Jurkat, Clone E6-1 (cell line): ENCODE results near the gene UACA.
A peak's percentile ranks its signal among the peaks of the same experiment; 100 is the strongest.
"Not testable (repeated sequence)": the region's sequence is repeated elsewhere in the genome, so short reads cannot be mapped to it uniquely, and the experiment has no call there.

Experiments
- DNase-seq: peaks from one replicate; pipeline ENCODE4 v3.0.0-alpha.2; 2011; ENCODE audit warnings: low read depth, low spot score
- H3K4me3 ChIP-seq: 2 replicates; pipeline ENCODE4 v1.5.1; 2011; ENCODE audit warnings: mild to moderate bottlenecking, low read length, control low read depth, moderate library complexity

Gene UACA

DNA sequence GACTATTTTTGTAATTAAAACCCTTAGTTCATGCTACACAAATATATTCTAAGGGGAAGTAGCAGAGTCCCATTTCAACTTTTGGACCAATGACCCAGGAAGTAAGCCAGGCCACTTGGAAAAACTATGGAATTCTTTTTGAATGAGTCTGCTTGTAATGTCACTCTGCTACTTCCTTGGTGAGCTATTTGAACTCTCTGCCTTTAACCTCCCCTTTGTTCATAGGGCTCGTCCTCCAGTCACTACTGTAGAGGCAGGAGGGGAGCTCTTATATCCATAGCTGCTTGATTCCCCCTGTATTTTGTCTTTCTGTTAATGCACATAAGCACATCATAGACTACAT lies 119.6 kb downstream of the UACA start:
- no peak overlapping the region for H3K4me3 ChIP-seq
- no peak for DNase-seq

GRCh38 chr15:70643106-70643782 lies 120.1 kb downstream of the UACA start:
- no peak overlapping the region for H3K4me3 ChIP-seq
- DNase-seq = no peak

DNA sequence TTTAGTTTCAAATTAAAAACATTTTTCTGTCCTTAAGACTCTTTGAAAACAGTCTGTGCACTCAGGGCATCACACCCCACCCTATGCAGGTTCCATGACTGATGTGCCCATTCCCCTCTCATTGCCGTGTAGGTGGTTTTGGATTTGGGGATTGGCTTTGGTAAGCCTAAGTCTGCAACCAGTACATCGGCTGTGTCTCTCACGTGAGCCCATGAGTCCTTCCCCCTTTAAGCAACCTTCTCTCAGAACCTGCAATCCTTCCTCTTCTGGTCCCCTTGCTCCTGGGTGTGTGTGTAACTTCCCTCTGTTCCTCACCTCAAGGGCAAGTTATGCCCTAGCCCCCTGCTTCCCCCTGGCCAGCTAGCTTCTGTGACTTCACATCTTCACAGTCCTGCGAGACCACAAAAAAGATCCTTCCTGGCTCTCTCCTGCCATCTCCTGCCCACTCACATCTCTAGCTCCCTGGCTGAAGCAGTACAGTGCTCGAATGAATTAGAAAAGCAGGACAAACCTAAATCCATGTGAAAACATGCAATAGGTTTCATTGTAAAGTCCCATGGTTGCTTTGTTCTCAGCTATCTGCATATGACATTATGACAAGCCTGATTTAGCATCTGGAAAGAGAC lies 126.7 kb downstream of the UACA start:
- H3K4me3 ChIP-seq = no peak overlapping the region
- DNase-seq = no peak

- H3K4me3 ChIP-seq = no peak overlapping the region
- DNase-seq = no peak
These were observed 127.5 kb downstream of the UACA start for GRCh38 chr15:70635895-70636294.

DNA sequence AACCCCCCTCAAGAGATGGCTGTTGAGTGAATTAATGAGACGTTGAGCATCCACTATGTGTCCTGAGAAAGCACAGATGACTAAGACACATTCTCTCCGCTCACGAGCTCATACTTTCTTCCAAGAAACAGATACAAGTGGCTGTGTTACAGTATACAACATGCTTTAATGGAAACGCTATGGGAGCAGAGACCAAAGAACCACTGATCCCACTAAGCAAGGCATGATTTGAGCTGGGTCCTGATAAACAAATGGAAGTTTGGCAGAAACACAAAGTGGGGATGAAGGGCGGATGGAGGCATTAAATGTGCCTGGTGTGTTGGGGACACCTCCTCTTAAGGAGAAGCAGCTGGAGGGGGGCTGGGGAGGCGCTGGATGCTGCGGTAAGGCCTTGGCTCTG lies 129.4 kb downstream of the UACA start:
- DNase-seq = no peak

GRCh38 chr15:70633103-70633831 lies 130.1 kb downstream of the UACA start:
- no peak overlapping the region for H3K4me3 ChIP-seq
- DNase-seq = no peak

More for the DNA sequence above, 129.4 kb downstream of the UACA start:
- no peak overlapping the region for H3K4me3 ChIP-seq

GRCh38 chr15:70632491-70633102 lies 130.8 kb downstream of the UACA start:
- DNase-seq = peak; percentile 27
- no peak overlapping the region for H3K4me3 ChIP-seq

DNA sequence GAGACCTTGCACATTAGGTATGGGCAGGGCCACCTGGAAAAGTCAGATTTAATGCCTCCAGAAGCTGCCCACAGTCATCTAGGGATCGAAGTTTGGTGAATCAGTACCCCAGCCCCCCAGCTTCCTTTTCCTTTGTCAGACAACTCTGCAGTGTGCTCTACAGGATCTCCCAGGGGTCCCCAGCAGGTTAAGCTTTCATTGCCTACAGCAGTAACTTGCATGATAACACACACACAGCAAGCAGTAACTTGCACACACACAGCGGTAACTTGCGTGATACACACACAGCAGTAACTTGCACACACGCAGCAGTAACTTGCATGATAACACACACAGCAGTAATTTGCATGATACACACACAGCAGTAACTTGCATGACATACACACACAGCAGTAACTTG lies 131.3 kb downstream of the UACA start:
- no peak for DNase-seq
- no peak overlapping the region for H3K4me3 ChIP-seq

DNA sequence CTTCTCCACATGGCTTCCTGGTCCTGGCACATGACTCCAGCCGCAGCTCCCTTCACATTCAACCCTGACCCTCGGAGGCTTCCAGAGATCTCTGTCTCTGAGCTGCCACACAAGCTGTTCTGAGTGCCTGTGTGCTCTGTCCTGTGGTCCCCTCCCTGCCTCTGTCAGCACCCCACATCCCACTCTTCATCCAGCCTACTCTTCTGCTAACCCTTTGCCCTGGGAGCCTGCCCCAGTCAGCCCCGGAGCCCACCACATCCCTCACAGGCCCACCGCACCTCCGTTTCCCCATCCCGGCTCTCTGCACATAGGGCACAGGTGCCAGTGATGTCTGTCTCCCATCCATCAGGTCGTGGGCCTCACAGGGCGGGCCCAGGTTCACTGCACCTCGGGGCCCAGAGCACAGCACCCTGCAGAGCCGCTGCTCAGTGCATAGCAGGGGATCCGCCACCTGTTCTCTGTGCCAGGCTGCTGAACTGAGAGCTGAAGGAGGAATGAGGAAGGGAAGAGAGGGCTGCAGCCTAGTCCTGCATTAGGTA lies 133.6 kb downstream of the UACA start:
- DNase-seq = no peak
- no peak overlapping the region for H3K4me3 ChIP-seq

DNA sequence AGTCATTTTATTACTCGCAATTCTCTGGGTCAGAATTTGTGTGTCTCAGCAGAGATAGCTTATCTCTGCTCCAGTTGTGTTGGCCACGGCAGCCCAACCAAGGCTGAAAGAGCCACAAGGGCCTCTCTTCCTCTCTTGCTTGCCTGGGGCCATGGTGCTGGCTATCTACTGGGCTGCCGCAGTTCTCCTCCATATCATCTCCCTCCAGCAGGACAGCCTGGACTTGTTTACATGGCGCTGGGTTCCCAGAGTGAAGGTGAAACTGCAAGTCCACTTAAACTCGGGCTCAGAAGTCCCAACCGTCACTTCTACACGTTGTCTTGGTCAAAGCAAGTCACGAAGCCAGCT lies 134.8 kb downstream of the UACA start:
- H3K4me3 ChIP-seq = no peak overlapping the region
- no peak for DNase-seq

- DNase-seq = no peak
These were observed 135.4 kb downstream of the UACA start for GRCh38 chr15:70627734-70628548.

GRCh38 chr15:70627322-70627721 lies 136.0 kb downstream of the UACA start:
- H3K4me3 ChIP-seq = no peak overlapping the region
- no peak for DNase-seq

More at GRCh38 chr15:70627734-70628548, 135.4 kb downstream of the UACA start:
- H3K4me3 ChIP-seq = no peak overlapping the region

- DNase-seq = no peak
These were observed 137.9 kb downstream of the UACA start for GRCh38 chr15:70625438-70625837.

GRCh38 chr15:70625011-70625410 lies 138.3 kb downstream of the UACA start:
- no peak overlapping the region for H3K4me3 ChIP-seq
- no peak for DNase-seq

More at GRCh38 chr15:70625438-70625837, 137.9 kb downstream of the UACA start:
- H3K4me3 ChIP-seq = no peak overlapping the region

DNA sequence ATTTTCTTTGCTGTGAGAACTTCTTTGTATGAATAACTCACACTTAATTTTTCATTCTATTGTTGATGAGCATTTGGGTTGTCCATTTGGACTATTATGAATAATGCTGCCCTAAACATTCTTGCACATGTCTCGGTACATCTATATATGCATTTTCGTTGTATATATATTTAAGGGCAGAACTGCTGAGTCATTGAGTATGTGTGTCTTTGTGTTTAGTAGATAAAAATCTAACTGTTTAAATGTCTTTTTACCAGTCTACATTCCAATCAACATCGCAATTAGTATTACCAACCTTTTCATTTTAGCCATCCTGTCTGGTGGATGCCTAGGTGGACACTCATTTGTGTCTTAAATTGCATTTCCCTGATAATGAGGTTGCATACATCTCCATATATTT lies 144.4 kb downstream of the UACA start:
- DNase-seq = no peak
- no peak overlapping the region for H3K4me3 ChIP-seq

DNA sequence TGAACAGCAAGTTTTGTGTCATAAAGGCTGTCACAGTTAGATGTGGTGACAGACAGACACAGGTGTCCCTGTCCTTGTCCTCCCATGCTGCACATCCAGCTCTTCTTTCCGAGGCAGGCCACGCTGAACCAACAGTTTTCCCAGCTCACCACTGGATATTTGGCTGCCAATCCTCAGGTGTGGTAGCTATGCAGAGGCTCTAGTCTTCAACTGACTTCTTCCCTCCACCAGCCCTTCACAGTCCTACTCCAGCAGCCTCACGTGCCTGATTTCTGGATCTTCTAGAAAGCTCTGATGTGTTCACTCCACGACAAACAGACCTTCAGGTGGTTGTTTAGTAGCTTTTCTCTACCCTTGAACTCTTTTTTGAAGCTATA lies 145.5 kb downstream of the UACA start:
- H3K4me3 ChIP-seq = no peak overlapping the region
- no peak for DNase-seq

DNA sequence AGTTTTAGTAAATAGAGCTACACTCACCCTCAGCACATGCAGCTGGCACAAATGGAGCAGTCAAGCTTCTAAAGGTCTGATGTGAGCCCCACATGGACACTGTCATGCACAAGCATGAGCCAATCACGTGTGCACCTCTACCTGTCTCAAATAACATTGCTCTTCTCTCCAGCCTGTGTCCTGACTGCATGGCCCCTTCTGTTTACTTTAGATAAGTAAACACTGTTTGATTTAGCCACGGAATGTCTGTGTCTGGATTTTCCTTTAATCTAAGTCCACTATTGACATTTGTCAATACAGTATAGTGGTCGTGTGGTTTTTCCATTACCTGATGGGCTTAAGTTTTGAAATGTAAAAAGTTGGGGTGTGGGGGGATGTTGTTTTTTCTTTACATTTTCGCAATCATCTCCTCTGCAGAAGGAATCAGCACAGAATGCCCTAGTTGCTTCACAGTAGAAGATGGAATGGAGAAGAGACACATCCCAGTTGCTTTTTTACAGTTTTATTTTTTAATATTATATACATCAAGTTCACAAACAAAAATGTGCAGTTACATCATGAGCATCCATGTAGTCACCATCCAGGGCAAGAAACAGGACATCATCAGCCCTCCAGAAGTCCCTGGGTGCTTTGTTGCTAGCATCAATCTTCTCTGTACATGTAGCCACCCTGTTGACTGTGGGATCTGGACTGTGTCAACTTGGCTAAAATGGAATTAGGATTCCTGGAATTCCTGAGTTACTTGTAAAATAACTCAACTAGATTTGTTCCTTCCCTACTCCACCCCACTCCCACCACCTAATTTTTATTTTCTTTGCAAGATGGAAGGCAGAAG lies 146.1 kb downstream of the UACA start:
- H3K4me3 ChIP-seq = no peak overlapping the region
- DNase-seq = no peak

DNA sequence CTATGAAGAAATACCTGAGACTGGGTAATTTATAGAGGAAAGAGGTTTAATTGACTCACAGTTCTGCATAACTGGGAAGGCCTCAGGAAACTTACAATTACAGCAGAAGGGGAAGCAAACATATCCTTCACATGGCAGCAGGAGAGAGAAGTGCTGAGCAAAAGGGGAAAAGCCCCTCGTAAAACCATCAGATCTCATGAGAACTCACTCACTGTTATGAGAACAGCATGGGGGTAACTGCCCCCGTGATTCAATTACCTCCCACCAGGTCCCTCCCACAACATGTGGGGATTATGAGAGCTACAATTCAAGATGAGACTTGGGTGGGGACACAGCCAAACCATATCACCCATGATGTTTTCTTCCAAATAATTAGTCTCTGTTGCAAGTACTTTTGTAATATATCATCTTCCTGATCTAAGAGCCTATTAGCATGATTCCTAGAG lies 147.0 kb downstream of the UACA start:
- H3K4me3 ChIP-seq = not testable (repeated sequence)

More for the DNA sequence above, 147.0 kb downstream of the UACA start:
- DNase-seq = not testable (repeated sequence)
